SHP77 treated with DMSO at 0.1 percent for 48 hours (cell line): ENCODE results near the gene C2orf42.
"Not testable (repeated sequence)": the region's sequence is repeated elsewhere in the genome, so short reads cannot be mapped to it uniquely, and the experiment has no call there.

Source experiments
- DNase-seq: peaks from one replicate; lab custom pipeline; 2025; lab: John Stamatoyannopoulos, UW

Gene C2orf42

GRCh38 chr2:70190418-70191243, at the start of gene C2orf42:
TSS of gene C2orf42 (minus strand) at chr2:70191019. CDS start at chr2:70181985, 9,034 bp downstream.
- DNase-seq: peak; percentile 95

- DNase-seq: no peak
These were observed 49.8 kb upstream of the C2orf42 start for GRCh38 chr2:70240599-70240998.

GRCh38 chr2:70233926-70234325, 43.1 kb upstream of the C2orf42 start:
- no peak for DNase-seq

- no peak for DNase-seq
These were observed 36.0 kb upstream of the C2orf42 start for GRCh38 chr2:70226781-70227180.

- not testable (repeated sequence) for DNase-seq
These were observed 32.5 kb upstream of the C2orf42 start for GRCh38 chr2:70223305-70223704.

GRCh38 chr2:70214953-70215549, 24.2 kb upstream of the C2orf42 start:
- DNase-seq: no peak

- DNase-seq: no peak
These were observed 23.5 kb upstream of the C2orf42 start for GRCh38 chr2:70214365-70214764.

GRCh38 chr2:70212298-70212932, 21.6 kb upstream of the C2orf42 start:
- DNase-seq: no peak

- DNase-seq: no peak
These were observed 20.8 kb upstream of the C2orf42 start for GRCh38 chr2:70211595-70211994.

- DNase-seq: no peak
These were observed 13.6 kb upstream of the C2orf42 start for GRCh38 chr2:70204452-70204851.

GRCh38 chr2:70203086-70203485, 12.3 kb upstream of the C2orf42 start:
- no peak for DNase-seq

- no peak for DNase-seq
These were observed 11.5 kb upstream of the C2orf42 start for GRCh38 chr2:70202236-70202806.

GRCh38 chr2:70201831-70202230, 11.0 kb upstream of the C2orf42 start:
- no peak for DNase-seq

- no peak for DNase-seq
These were observed 10.5 kb upstream of the C2orf42 start for GRCh38 chr2:70201225-70201768.

GRCh38 chr2:70199320-70199864, 8.6 kb upstream of the C2orf42 start:
- DNase-seq: no peak

- DNase-seq: no peak
These were observed 1.7 kb upstream of the C2orf42 start for GRCh38 chr2:70192516-70192915.

- DNase-seq: no peak
These were observed 471 bp upstream of the C2orf42 start for GRCh38 chr2:70191244-70191735.

GRCh38 chr2:70188460-70188859, 2.4 kb downstream of the C2orf42 start:
- no peak for DNase-seq

GRCh38 chr2:70187170-70187569, 3.6 kb downstream of the C2orf42 start:
- not testable (repeated sequence) for DNase-seq

GRCh38 chr2:70182689-70183088, 8.1 kb downstream of the C2orf42 start:
- no peak for DNase-seq

- DNase-seq: no peak
These were observed 9.4 kb downstream of the C2orf42 start for GRCh38 chr2:70181363-70181956.

GRCh38 chr2:70173520-70173919, 17.3 kb downstream of the C2orf42 start:
- no peak for DNase-seq
